Measurements from ENCODE around the gene FAM170A. TPM values are rescaled to one million over a fixed set of nuclear protein-coding genes. Genes with fewer than 3 reads are reported as not detected.

The FAM170A gene
- total RNA-seq, 3 donors from 2014 or later, result not detected

DNA sequence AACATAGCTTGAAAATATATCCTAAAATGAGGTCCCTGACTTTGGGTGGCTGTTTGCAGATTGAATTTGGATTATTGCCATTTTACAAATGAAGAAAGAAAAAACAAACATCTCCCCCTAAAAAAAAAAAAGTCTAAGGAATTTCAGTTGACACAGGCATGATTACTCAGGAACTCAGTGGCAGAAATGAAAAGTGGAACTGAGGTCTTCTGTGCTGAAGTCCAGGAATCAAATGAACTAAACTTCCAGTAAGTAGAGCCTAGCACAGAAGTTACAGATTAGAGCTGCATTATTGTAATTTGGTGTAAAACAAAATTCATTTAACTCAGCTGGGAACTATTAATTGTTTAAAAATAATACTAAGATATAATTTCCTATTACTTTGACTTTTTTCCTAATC lies 26.7 kb downstream of the FAM170A start:
- ATAC-seq (no peak), DNase-seq (no peak)
- H3K36me3 ChIP-seq (ENCODE audit: low read depth), result no peaks in the 10 kb centered on the region
- intact Hi-C loops (cut with DNase I, micrococcal nuclease), result no loop called here
- TF ChIP-seq, protein P1, sequence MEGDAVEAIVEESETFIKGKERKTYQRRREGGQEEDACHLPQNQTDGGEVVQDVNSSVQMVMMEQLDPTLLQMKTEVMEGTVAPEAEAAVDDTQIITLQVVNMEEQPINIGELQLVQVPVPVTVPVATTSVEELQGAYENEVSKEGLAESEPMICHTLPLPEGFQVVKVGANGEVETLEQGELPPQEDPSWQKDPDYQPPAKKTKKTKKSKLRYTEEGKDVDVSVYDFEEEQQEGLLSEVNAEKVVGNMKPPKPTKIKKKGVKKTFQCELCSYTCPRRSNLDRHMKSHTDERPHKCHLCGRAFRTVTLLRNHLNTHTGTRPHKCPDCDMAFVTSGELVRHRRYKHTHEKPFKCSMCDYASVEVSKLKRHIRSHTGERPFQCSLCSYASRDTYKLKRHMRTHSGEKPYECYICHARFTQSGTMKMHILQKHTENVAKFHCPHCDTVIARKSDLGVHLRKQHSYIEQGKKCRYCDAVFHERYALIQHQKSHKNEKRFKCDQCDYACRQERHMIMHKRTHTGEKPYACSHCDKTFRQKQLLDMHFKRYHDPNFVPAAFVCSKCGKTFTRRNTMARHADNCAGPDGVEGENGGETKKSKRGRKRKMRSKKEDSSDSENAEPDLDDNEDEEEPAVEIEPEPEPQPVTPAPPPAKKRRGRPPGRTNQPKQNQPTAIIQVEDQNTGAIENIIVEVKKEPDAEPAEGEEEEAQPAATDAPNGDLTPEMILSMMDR (IDR thresholded peaks at IDR 0.05), result no peak
- no peaks in the 10 kb centered on the region for H3K4me1 ChIP-seq (ENCODE audit: low read depth)
- no peaks in the 10 kb centered on the region for H3K9me3 ChIP-seq
- no peak overlapping the region for H3K4me3 ChIP-seq

DNA sequence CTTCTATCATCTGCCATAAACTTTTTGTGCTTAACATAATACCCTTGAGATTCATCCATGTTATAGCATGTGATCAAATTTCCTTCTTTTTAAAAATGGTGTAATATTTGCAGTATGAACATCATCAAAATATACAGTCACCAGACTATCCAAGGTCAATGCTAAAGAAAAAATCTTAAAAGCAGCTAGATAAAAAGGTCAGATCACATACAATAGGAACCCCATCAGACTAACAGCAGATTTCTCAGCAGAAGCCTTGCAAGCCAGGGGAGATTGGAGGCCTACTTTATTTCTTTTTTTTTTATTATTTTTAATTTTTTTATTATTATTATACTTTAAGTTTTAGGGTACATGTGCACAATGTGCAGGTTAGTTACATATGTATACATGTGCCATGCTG lies 37.2 kb downstream of the FAM170A start:
- Histone ChIP-seq H3K4me1 (ENCODE audit: low read depth) (no peaks in the 10 kb centered on the region), H3K4me3 (no peak overlapping the region), H3K36me3 (ENCODE audit: low read depth) (no peaks in the 10 kb centered on the region), H3K9me3 (peaks cover 14% of the 10 kb centered on the region)
- no peak for ATAC-seq
- intact Hi-C loops (cut with DNase I, micrococcal nuclease), result no loop called here
- DNase-seq, result no peak
- TF ChIP-seq, protein P1 (IDR thresholded peaks at IDR 0.05), result no peak

DNA sequence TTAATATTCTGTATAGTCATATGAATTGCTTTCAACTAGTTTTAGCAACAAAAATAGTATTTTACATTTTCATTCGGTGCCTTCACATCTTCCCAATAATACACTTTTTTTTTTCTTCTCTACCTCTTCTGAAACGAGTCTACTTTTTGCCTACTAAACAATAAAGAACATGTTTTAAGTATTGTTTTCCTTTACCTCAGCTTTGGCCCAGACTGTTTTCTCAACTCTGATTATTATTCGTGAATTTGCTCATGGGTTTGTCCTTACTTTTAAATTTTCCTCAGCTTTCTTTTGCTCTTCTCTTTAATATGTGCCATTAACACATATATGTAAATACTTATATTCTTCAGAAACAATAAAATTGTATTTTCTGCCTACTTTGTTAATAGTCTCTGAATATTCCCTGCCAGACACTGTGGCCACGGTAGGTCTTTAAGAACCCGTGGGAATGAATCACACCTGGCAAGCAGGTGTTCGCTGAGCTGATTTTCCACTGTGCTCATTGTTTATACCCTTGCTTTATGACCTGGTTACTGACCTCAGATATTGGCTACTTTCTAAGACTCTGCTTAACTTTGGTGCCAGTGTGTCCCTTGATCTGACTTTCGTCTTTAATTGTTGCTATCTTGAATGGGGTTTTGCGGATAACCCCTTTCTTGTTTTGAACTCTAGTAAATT lies 49.1 kb downstream of the FAM170A start:
- intact Hi-C loops (cut with DNase I, micrococcal nuclease), result no loop called here
- H3K36me3 ChIP-seq (ENCODE audit: low read depth), result no peaks in the 10 kb centered on the region
- no peaks in the 10 kb centered on the region for H3K9me3 ChIP-seq
- H3K4me3 ChIP-seq, result no peak overlapping the region
- TF ChIP-seq, protein P1 (IDR thresholded peaks at IDR 0.05), result no peak
- no peaks in the 10 kb centered on the region for H3K4me1 ChIP-seq (ENCODE audit: low read depth)
- DNase-seq, result no peak
- peak; percentile 41 for ATAC-seq

DNA sequence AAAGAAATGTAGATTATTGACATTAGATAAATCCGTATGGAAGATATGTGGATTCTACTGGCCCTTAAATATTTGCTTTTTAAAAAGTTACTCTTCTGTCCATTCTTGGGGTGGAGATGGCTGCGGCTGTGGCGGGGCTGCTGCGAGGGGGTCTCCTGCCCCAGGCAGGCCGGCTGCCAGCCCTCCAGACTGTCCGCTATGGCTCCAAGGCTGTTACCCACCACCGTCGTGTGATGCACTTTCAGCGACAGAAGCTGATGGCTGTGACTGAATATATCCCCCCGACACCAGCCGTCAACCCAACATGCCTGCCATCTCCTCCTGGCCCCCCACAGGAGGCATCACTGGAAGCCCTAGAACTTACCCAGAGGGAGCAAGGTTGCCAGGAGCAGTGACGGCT lies 50.7 kb downstream of the FAM170A start:
- H3K9me3 ChIP-seq, result no peaks in the 10 kb centered on the region
- intact Hi-C loops (cut with DNase I, micrococcal nuclease), result no loop called here
- ATAC-seq (no peak), DNase-seq (no peak)
- TF ChIP-seq, protein P1 (IDR thresholded peaks at IDR 0.05), result no peak
- H3K36me3 ChIP-seq (ENCODE audit: low read depth), result no peaks in the 10 kb centered on the region
- no peak overlapping the region for H3K4me3 ChIP-seq
- no peaks in the 10 kb centered on the region for H3K4me1 ChIP-seq (ENCODE audit: low read depth)

DNA sequence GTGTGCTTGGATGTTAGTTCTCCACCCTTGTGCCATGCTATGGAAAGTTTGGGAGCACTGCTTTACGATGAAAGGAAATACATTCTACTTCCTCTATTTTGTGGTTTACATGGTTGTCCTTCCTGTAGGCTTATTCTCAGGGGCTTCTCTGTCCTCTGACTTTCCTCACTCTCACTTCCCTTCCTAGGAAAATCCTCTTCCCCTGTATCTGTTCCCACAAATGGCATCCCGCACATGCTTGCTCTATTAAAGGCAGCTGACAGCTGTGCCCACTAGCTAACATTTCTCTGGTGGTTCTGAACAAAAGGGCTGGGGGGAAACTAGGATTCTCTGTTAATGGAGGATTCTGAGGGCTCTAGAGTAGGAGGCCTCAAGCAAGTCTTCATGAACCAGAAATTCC lies 52.4 kb downstream of the FAM170A start:
- Histone ChIP-seq H3K36me3 (ENCODE audit: low read depth) (no peaks in the 10 kb centered on the region), H3K9me3 (no peaks in the 10 kb centered on the region), H3K4me3 (no peak overlapping the region), H3K4me1 (ENCODE audit: low read depth) (no peaks in the 10 kb centered on the region)
- ATAC-seq (no peak), DNase-seq (no peak)
- intact Hi-C loops (cut with DNase I, micrococcal nuclease), result no loop called here
- TF ChIP-seq, protein P1 (IDR thresholded peaks at IDR 0.05), result no peak

DNA sequence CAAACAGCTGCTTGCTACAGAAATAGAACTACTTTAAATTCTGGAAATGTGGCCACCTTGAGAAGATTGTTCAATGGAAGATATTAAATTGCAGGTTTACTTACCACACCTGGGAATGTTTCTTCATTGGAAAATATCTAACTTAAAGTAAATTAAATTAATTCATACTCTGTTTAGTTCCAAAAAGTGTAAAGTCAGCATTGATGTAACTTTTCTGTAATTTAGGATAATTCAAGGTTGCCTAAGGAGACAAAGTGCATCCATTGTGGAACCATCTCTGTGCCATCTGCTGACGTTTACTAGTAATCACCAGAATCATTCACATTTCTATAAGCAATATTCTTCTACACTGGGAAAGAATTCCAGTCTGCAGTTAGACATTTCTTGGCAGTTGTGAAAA lies 53.0 kb downstream of the FAM170A start:
- no peaks in the 10 kb centered on the region for H3K9me3 ChIP-seq
- TF ChIP-seq, protein P1 (IDR thresholded peaks at IDR 0.05), result no peak
- no peak for ATAC-seq
- H3K4me1 ChIP-seq (ENCODE audit: low read depth), result no peaks in the 10 kb centered on the region
- DNase-seq, result no peak
- no peaks in the 10 kb centered on the region for H3K36me3 ChIP-seq (ENCODE audit: low read depth)
- H3K4me3 ChIP-seq, result no peak overlapping the region
- intact Hi-C loops (cut with DNase I, micrococcal nuclease), result no loop called here

Data from mucosa of descending colon (tissue), 3 donors.